Left ventricle myocardium inferior (tissue), 1 donor: ENCODE measurements around the gene DENND1C. TPM values are rescaled to one million over a fixed set of nuclear protein-coding genes. Genes with fewer than 3 reads are reported as not detected.

ENCODE experiments used
- DNase-seq: peaks from one replicate; pipeline ENCODE4 v3.0.0-alpha.2; 2020
- H3K27ac ChIP-seq: fragments of 200-600 bp; replicated peaks from 2 replicates; pipeline ENCODE4 v1.8.0; 2021
- H3K27me3 ChIP-seq: fragments of 200-600 bp; 2 replicates; pipeline ENCODE4 v1.8.0; 2021; ENCODE audit warnings: low read depth
- H3K36me3 ChIP-seq: fragments of 200-600 bp; 2 replicates; pipeline ENCODE4 v1.8.0; 2021
- H3K4me1 ChIP-seq: fragments of 200-600 bp; 2 replicates; pipeline ENCODE4 v1.8.0; 2021
- H3K4me3 ChIP-seq: fragments of 200-600 bp; 2 replicates; pipeline ENCODE4 v1.8.0; 2021; ENCODE audit warnings: mild to moderate bottlenecking, moderate library complexity
- H3K9me3 ChIP-seq: fragments of 200-600 bp; replicated peaks from 2 replicates; pipeline ENCODE4 v1.8.0; 2021
- intact Hi-C: fragments of 100-400 bp; cut with micrococcal nuclease; formaldehyde crosslinking; loops from one replicate; pipeline ENCODE4 v1.11.0; 2022
- total RNA-seq: library from RNA; stranded (reverse); fragmentation: NEBNext Ultra II Directional; extraction: Animal tissue kit (Norgen Biotek cat#: 25700); gene quantifications from one replicate; pipeline ENCODE4 v1.2.1, GENCODE V29; 2021
- TF ChIP-seq, protein P1 (sequence below): fragments of 200-600 bp; IDR thresholded peaks from 2 replicates; pipeline ENCODE4 v1.8.0; 2021; ENCODE audit warnings: antibody characterized with exemption, mild to moderate bottlenecking, borderline replicate concordance
- donor health status: DM: no; HTN: yes; CAD: no; lungs with severe emphysema.

Gene DENND1C
- total RNA-seq, 1 donor from 2014 or later = 1.2 TPM

DNA sequence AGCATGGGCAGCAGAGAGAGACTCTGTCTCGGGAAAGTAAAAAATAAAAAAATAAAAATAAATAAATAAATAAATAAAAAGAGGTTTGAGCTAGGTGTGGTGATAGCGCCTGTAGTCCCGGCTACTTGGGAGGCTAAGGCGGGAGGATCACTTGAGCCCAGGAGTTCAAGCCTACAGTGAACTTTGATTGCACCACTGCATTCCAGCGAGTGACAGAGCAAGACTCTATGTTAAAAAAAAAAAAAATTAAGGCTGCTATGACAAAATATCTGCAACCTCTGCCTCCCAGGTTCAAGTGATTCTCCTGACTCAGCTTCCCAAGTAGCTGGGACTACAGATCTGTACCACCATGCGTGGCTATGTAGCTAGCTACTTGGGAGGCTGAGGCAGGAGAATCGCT lies 3.2 kb upstream of the DENND1C start:
- TF ChIP-seq, protein P1, sequence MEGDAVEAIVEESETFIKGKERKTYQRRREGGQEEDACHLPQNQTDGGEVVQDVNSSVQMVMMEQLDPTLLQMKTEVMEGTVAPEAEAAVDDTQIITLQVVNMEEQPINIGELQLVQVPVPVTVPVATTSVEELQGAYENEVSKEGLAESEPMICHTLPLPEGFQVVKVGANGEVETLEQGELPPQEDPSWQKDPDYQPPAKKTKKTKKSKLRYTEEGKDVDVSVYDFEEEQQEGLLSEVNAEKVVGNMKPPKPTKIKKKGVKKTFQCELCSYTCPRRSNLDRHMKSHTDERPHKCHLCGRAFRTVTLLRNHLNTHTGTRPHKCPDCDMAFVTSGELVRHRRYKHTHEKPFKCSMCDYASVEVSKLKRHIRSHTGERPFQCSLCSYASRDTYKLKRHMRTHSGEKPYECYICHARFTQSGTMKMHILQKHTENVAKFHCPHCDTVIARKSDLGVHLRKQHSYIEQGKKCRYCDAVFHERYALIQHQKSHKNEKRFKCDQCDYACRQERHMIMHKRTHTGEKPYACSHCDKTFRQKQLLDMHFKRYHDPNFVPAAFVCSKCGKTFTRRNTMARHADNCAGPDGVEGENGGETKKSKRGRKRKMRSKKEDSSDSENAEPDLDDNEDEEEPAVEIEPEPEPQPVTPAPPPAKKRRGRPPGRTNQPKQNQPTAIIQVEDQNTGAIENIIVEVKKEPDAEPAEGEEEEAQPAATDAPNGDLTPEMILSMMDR = no peak
- H3K9me3 ChIP-seq = no peaks in the 10 kb centered on the region

DNA sequence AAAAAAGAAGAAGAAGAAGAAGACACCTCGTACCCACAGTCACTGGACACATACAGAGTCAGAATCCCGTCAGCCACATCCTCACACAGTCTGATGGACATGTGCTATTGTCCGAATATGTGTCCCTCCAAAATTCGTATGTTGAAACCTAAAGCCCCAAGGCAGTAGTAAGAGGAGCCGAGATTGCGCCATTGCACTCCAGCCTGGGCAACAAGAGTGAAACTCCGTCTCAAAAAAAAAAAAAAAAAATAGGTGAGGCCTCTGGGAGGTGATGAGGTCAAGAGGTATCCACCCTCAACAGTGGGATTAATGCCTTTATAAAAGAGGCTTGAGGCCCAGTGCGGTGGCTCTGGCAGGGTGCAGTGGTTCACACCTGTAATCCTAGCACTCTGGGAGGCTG lies 2.6 kb upstream of the DENND1C start:
- DNase-seq = no peak
- H3K4me1 ChIP-seq = no peaks in the 10 kb centered on the region
- no peaks in the 10 kb centered on the region for H3K36me3 ChIP-seq
- H3K27ac ChIP-seq = no peak overlapping the region
- TF ChIP-seq, protein P1 = no peak
- intact Hi-C loops = no loop called here
- H3K9me3 ChIP-seq = no peaks in the 10 kb centered on the region
- peaks cover 53% of the 10 kb centered on the region for H3K27me3 ChIP-seq
- H3K4me3 ChIP-seq = no peak overlapping the region

More for the DNA sequence above, 3.2 kb upstream of the DENND1C start:
- H3K27ac ChIP-seq = no peak overlapping the region
- H3K4me3 ChIP-seq = no peak overlapping the region
- no peaks in the 10 kb centered on the region for H3K36me3 ChIP-seq
- intact Hi-C loops = no loop called here
- no peaks in the 10 kb centered on the region for H3K4me1 ChIP-seq
- DNase-seq = no peak
- H3K27me3 ChIP-seq = peaks cover 48% of the 10 kb centered on the region

DNA sequence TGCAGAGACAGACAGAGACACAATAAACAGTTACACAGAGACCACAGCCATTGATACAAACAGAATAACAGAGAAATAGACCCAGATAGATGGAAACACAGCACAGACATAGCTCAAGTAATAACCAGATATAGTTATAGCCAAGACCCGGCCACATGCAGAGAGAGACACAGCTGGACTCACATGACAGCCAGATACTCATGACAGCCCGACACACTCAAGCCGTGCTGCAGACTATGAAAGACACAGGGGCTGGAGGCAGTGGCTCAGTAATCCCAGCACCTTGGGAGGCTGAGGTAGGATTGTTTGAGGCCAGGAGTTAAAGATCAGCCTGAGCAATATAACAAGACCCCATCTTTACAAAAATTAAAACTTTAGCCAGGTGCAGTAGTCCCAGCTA lies 1.6 kb upstream of the DENND1C start:
- no peaks in the 10 kb centered on the region for H3K4me1 ChIP-seq
- intact Hi-C loops = no loop called here

DNA sequence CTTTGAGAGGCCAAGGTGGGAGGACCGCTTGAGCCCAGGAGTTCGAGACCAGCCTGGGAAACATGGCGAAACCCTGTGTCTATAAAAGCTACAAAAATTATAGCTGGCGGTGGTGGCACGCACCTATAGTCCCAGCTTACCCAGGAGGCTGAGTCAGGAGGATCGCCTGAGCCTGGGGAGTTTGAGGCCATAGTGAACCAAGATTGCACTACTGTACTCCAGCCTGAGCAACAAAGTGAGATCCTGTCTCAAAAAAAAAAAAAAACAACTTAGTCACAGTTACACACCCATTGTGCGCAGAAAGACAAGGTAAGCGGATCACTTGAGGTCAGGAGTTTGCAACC lies 728 bp upstream of the DENND1C start:
- no peak overlapping the region for H3K27ac ChIP-seq
- no peaks in the 10 kb centered on the region for H3K4me1 ChIP-seq
- H3K27me3 ChIP-seq = peaks cover 54% of the 10 kb centered on the region
- H3K36me3 ChIP-seq = no peaks in the 10 kb centered on the region
- no peaks in the 10 kb centered on the region for H3K9me3 ChIP-seq
- intact Hi-C loops = no loop called here
- TF ChIP-seq, protein P1 = no peak
- H3K4me3 ChIP-seq = no peak overlapping the region
- no peak for DNase-seq

More for the DNA sequence above, 1.6 kb upstream of the DENND1C start:
- Histone ChIP-seq H3K4me3 (no peak overlapping the region), H3K36me3 (no peaks in the 10 kb centered on the region), H3K27ac (no peak overlapping the region), H3K9me3 (no peaks in the 10 kb centered on the region), H3K27me3 (peaks cover 54% of the 10 kb centered on the region)
- no peak for DNase-seq
- TF ChIP-seq, protein P1 = no peak

DNA sequence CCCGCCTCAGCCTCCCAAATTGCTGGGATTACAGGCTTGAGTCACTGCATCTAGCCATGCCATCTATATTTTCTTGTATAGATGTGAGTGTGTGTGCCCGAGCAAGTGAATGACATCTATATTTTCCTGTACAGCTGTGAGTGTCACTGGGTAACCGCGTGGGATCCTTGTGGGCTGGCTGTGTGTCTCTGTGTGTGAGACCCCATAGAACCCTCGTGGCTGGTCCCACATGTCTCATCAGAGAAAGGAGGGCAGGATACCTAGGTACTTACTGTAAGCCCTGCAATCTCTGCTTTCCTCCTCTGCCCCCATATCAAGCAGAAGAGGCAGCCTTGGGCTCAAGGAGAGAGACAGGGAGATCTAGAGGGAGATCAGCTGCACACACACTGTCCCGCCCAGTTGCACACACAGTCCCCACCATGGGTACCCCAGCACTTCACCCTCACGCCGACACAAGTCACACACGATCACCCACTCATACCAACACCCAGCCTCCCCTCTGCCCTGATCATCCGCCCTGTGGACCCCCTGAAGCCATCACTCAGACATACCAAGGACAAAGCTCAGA lies 655 bp downstream of the DENND1C start:
- peak overlapping the region; percentile 44 for H3K4me3 ChIP-seq
- intact Hi-C loops = no loop called here
- no peaks in the 10 kb centered on the region for H3K36me3 ChIP-seq
- no peak overlapping the region for H3K27ac ChIP-seq
- no peak for DNase-seq
- TF ChIP-seq, protein P1 = no peak
- peaks cover 9% of the 10 kb centered on the region for H3K4me1 ChIP-seq
- H3K9me3 ChIP-seq = no peaks in the 10 kb centered on the region
- peaks cover 55% of the 10 kb centered on the region for H3K27me3 ChIP-seq
